ENCODE results near the gene RNASEL. TPM values are rescaled to one million over a fixed set of nuclear protein-coding genes. Genes with fewer than 3 reads are reported as not detected.

RNASEL gene
- total and polyA plus RNA-seq, 2 of the 4 experiments (the other 2 are of a cell fraction): 2.5 to 6.5 TPM

GRCh38 chr1:182569939-182570610 is 19.0 kb downstream of the RNASEL start:
- dilution Hi-C loops (cut with HindIII; ENCODE audit: low sequenced_read_pairs, unreplicated experiment): no loop called here
- H2AK5ac ChIP-seq (ENCODE audit: low read depth, low read length): no peak overlapping the region

More at GRCh38 chr1:182569939-182570610, 19.0 kb downstream of the RNASEL start:
- H3K27me3 ChIP-seq (ENCODE audit: control insufficient read depth, insufficient read depth, low read length): no peaks in the 10 kb centered on the region
- H3K4me3 ChIP-seq (ENCODE audit: insufficient read depth, low read depth, low read length): no peak overlapping the region
- H4K5ac ChIP-seq (ENCODE audit: low read depth, low read length): no peak overlapping the region
- intact Hi-C loops (cut with micrococcal nuclease): no loop called here
- no peaks in the 10 kb centered on the region for H3K9me1 ChIP-seq (ENCODE audit: insufficient read depth, low read length)
- no peak overlapping the region for H2BK120ac ChIP-seq (ENCODE audit: low read depth, low read length)
- no peaks in the 10 kb centered on the region for H3K79me1 ChIP-seq (ENCODE audit: low read depth in 1 of 2, low read length in 2 of 2)
- POLR2A ChIA-PET (ENCODE audit: unreplicated experiment): no interaction called here
- peaks cover 3% of the 10 kb centered on the region; the same call in 1 of the 2 replicates for H3K36me3 ChIP-seq (ENCODE audit: control insufficient read depth, insufficient read depth, low read length)
- H2AK9ac ChIP-seq (replicated peaks; ENCODE audit: low read depth, low read length, poor library complexity): no peak overlapping the region
- no peak overlapping the region for H3K14ac ChIP-seq (replicated peaks; ENCODE audit: low read depth, low read length)
- no peak overlapping the region for H2BK15ac ChIP-seq (ENCODE audit: low read depth, low read length)
- no peak overlapping the region for H4K8ac ChIP-seq (ENCODE audit: low read depth in 2 of 2, low read length in 2 of 2)
- H2BK20ac ChIP-seq (ENCODE audit: low read depth, low read length): no peak overlapping the region
- H3K9me3 ChIP-seq (ENCODE audit: control insufficient read depth, insufficient read depth, low read length): no peaks in the 10 kb centered on the region
- in situ Hi-C loops (cut with MboI; ENCODE audit: low sequenced_read_pairs): no loop called here
- H4K91ac ChIP-seq (ENCODE audit: insufficient read depth, low read depth, low read length): no peak overlapping the region
- no peaks in the 10 kb centered on the region for H3K4me1 ChIP-seq (ENCODE audit: control insufficient read depth, insufficient read depth, low read length)
- no TSS peak for BruUV-seq (replicated peaks)
- TF ChIP-seq RFX5 (IDR thresholded peaks at IDR 0.05; ENCODE audit: low read depth, low read length): no peak
- TF ChIP-seq USF2 (IDR thresholded peaks at IDR 0.05; ENCODE audit: low read depth, low read length): no peak
- no peak for TF ChIP-seq SMC3 (IDR thresholded peaks at IDR 0.05; ENCODE audit: low read depth, low read length)
- no peak for TF ChIP-seq RAD21 (IDR thresholded peaks at IDR 0.05; ENCODE audit: low read length)
- no peak for TF ChIP-seq CTCF (conservative IDR thresholded peaks at IDR 0.05; ENCODE audit: low read depth, low read length)
- no peak for TF ChIP-seq POLR2A (IDR thresholded peaks at IDR 0.05; ENCODE audit: low read depth, low read length)
- no peak for TF ChIP-seq ELK1 (IDR thresholded peaks at IDR 0.05; ENCODE audit: borderline replicate concordance, low read depth, low read length)
- TF ChIP-seq CEBPB (IDR thresholded peaks at IDR 0.05; ENCODE audit: low read depth, low read length): no peak
- TF ChIP-seq CHD1 (IDR thresholded peaks at IDR 0.05; ENCODE audit: low read depth, low read length): no peak
- TF ChIP-seq BHLHE40 (IDR thresholded peaks at IDR 0.05; ENCODE audit: low read depth, low read length): no peak
- no peak for TF ChIP-seq MAZ (IDR thresholded peaks at IDR 0.05; ENCODE audit: borderline replicate concordance, low read depth, low read length)
- TF ChIP-seq MXI1 (IDR thresholded peaks at IDR 0.05; ENCODE audit: borderline replicate concordance, low read depth, low read length): no peak
- TF ChIP-seq MAFK (IDR thresholded peaks at IDR 0.05; ENCODE audit: low read depth, low read length): no peak
- no peak for TF ChIP-seq FOS (IDR thresholded peaks at IDR 0.05; ENCODE audit: low read depth, low read length)
- no peak overlapping the region for H3K56ac ChIP-seq (ENCODE audit: extremely low read depth, insufficient read depth, low read length)
- H3K9ac ChIP-seq (ENCODE audit: low read depth, low read length): no peak overlapping the region
- CTCF ChIA-PET: no interaction called here
- no peak overlapping the region for H3K27ac ChIP-seq (ENCODE audit: insufficient read depth, low read length)
- H2BK5ac ChIP-seq (ENCODE audit: low read depth, low read length, poor library complexity, severe bottlenecking): no peak overlapping the region
- no peak overlapping the region for H3K4me2 ChIP-seq (ENCODE audit: low read depth, low read length)
- 61 to 100% methylated on average over 1 to 3 of the region's 6 CpGs for WGBS, 2 experiments (ENCODE audit: extremely low coverage in 2 of 2, insufficient read length in 1 of 2)
- H3K18ac ChIP-seq (ENCODE audit: low read depth, low read length): no peak overlapping the region
- DNase-seq (no peak), ATAC-seq (ENCODE audit: low read depth) (no peak)
- no peak overlapping the region for H3K4ac ChIP-seq (ENCODE audit: low read depth, low read length)
- H4K20me1 ChIP-seq (ENCODE audit: insufficient read depth, low read length): no peaks in the 10 kb centered on the region
- no peak overlapping the region for H2AFZ ChIP-seq (replicated peaks; ENCODE audit: low read length, poor library complexity)
- no peak overlapping the region for H3K23ac ChIP-seq (ENCODE audit: low read depth, low read length)
